Suprapubic skin (tissue), 4 donors: Measurements from ENCODE around the gene CLTCL1.

Source experiments
- EP300 ChIP-seq: sonication (generic); formaldehyde crosslinking; IDR thresholded peaks from one replicate; pipeline ENCODE4 v1.6.1; 2017; ENCODE audit warnings: antibody characterized with exemption
- POLR2A ChIP-seq, 2 donors: fragments of 450-650 bp; IDR thresholded peaks; one replicate each; pipeline ENCODE4 v1.6.1; 2017; ENCODE audit warnings: antibody characterized with exemption in 2 of 2, mild to moderate bottlenecking in 2 of 2, moderate library complexity in 2 of 2
- POLR2AphosphoS5 ChIP-seq, 3 donors: sonication (generic); formaldehyde crosslinking; IDR thresholded peaks; one replicate each; pipeline ENCODE4 v1.6.1; 2017; ENCODE audit warnings: antibody characterized with exemption in 3 of 3
- TF ChIP-seq, protein P1 (sequence below), 2 donors: fragments of 200-600 bp in 1 of 2; fragments of 450-650 bp in 1 of 2; sonication (generic) in 1 of 2; IDR thresholded peaks; one replicate each; pipeline ENCODE4 v1.5.1; 2016 to 2019; ENCODE audit warnings: antibody characterized with exemption in 2 of 2, mild to moderate bottlenecking in 1 of 2, moderate library complexity in 1 of 2

DNA sequence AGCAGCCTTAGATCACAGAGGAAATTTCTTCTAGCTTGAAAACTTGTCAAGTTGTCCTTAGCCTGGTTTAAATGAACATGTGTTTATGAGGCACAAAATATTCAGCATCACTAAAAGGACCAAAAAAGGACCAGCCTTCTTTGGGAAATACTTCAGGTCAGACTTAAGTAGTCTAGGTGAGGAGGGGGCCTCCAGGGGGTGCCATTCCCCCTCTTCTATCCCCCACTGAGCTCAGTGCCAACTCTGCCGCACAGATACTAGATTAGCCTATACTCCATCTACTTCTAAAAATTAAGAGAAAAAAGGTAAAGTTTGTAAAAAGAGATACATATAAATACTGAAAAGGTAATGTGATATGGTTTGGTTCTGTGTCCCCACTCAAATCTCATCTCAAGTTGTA, 20.6 kb downstream of the CLTCL1 start:
- TF ChIP-seq POLR2AphosphoS5 (IDR thresholded peaks at IDR 0.05): no peak
- TF ChIP-seq, protein P1, sequence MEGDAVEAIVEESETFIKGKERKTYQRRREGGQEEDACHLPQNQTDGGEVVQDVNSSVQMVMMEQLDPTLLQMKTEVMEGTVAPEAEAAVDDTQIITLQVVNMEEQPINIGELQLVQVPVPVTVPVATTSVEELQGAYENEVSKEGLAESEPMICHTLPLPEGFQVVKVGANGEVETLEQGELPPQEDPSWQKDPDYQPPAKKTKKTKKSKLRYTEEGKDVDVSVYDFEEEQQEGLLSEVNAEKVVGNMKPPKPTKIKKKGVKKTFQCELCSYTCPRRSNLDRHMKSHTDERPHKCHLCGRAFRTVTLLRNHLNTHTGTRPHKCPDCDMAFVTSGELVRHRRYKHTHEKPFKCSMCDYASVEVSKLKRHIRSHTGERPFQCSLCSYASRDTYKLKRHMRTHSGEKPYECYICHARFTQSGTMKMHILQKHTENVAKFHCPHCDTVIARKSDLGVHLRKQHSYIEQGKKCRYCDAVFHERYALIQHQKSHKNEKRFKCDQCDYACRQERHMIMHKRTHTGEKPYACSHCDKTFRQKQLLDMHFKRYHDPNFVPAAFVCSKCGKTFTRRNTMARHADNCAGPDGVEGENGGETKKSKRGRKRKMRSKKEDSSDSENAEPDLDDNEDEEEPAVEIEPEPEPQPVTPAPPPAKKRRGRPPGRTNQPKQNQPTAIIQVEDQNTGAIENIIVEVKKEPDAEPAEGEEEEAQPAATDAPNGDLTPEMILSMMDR (IDR thresholded peaks at IDR 0.05): no peak
- no peak for TF ChIP-seq EP300
- no peak for TF ChIP-seq POLR2A (IDR thresholded peaks at IDR 0.05)
